Mesendoderm (in vitro differentiated cells): Measurements from ENCODE around the gene TPRG1.

Experiments
- DNase-seq: peaks from one replicate; pipeline ENCODE4 v3.0.0; 2013
- H2AK5ac ChIP-seq: 2 replicates; pipeline ENCODE4 v1.6.1; 2013; ENCODE audit warnings: low read length, inconsistent platforms
- H2BK120ac ChIP-seq: 2 replicates; pipeline ENCODE4 v1.6.1; 2013; ENCODE audit warnings: low read depth, mild to moderate bottlenecking, low read length, moderate library complexity, mixed read lengths
- H2BK15ac ChIP-seq: replicated peaks from 2 replicates; pipeline ENCODE4 v1.6.1; 2013; ENCODE audit warnings: low read depth, mild to moderate bottlenecking, moderate library complexity
- H2BK5ac ChIP-seq: 2 replicates; pipeline ENCODE4 v1.6.1; 2013; ENCODE audit warnings: low read length, inconsistent platforms
- H3K18ac ChIP-seq: 2 replicates; pipeline ENCODE4 v1.6.1; 2013; ENCODE audit warnings: mild to moderate bottlenecking, low read length, mixed read lengths
- H3K23ac ChIP-seq: one replicate; pipeline ENCODE4 v1.6.1; 2013; ENCODE audit warnings: low read length
- H3K27ac ChIP-seq: 2 replicates; pipeline ENCODE4 v1.5.1; 2013; ENCODE audit warnings: low read depth, mild to moderate bottlenecking, inconsistent platforms, low read length, moderate library complexity
- H3K27me3 ChIP-seq: 2 replicates; pipeline ENCODE4 v1.6.1; 2013; ENCODE audit warnings: low read length, control low read depth, mild to moderate bottlenecking, inconsistent platforms; ENCODE audit not compliant: insufficient read depth, poor library complexity
- H3K36me3 ChIP-seq: 2 replicates; pipeline ENCODE4 v1.6.1; 2013; ENCODE audit warnings: low read length, inconsistent platforms; ENCODE audit not compliant: control insufficient read depth, insufficient read depth
- H3K4ac ChIP-seq: one replicate; pipeline ENCODE4 v1.6.1; 2013; ENCODE audit warnings: low read depth, mild to moderate bottlenecking, low read length, moderate library complexity
- H3K4me1 ChIP-seq: 2 replicates; pipeline ENCODE4 v1.6.1; 2013; ENCODE audit warnings: low read depth, low read length, inconsistent platforms; ENCODE audit not compliant: control insufficient read depth
- H3K4me2 ChIP-seq: 2 replicates; pipeline ENCODE4 v1.6.1; 2013; ENCODE audit warnings: low read length
- H3K4me3 ChIP-seq: 2 replicates; pipeline ENCODE4 v1.5.1; 2013; ENCODE audit warnings: mild to moderate bottlenecking, low read length
- H3K56ac ChIP-seq: one replicate; pipeline ENCODE4 v1.6.1; 2013; ENCODE audit warnings: low read length
- H3K79me1 ChIP-seq: 2 replicates; pipeline ENCODE4 v1.6.1; 2013; ENCODE audit warnings: low read length, inconsistent platforms
- H3K79me2 ChIP-seq: 2 replicates; pipeline ENCODE4 v1.6.1; 2013; ENCODE audit warnings: mild to moderate bottlenecking, low read length; ENCODE audit not compliant: control insufficient read depth, insufficient read depth
- H3K9ac ChIP-seq: 2 replicates; pipeline ENCODE4 v1.6.1; 2013; ENCODE audit warnings: low read length, inconsistent platforms
- H4K5ac ChIP-seq: one replicate; pipeline ENCODE4 v1.6.1; 2013; ENCODE audit warnings: low read length
- H4K8ac ChIP-seq: one replicate; pipeline ENCODE4 v1.6.1; 2013; ENCODE audit warnings: low read depth, mild to moderate bottlenecking, control low read depth, low read length, moderate library complexity
- WGBS: extraction: QIAGEN DNeasy Blood & Tissue Kit; methylation state at CpG from one replicate; pipeline ENCODE4 v1.1.7; 2013; ENCODE audit warnings: low lambda C conversion rate, missing lambda C conversion rate; ENCODE audit not compliant: insufficient coverage; ENCODE audit errors: extremely low coverage; 5-methylcytosine and 5-hydroxymethylcytosine counted together

Gene TPRG1

GRCh38 chr3:189184566-189184965 is 12.8 kb downstream of the TPRG1 start:
- Histone ChIP-seq H2BK15ac (no peak overlapping the region), H3K27ac (no peak overlapping the region), H2BK5ac (no peak overlapping the region), H3K23ac (no peak overlapping the region), H3K4me2 (no peak overlapping the region), H3K27me3 (no peaks in the 10 kb centered on the region), H3K79me1 (no peaks in the 10 kb centered on the region), H3K9ac (no peak overlapping the region), H3K56ac (no peak overlapping the region), H2BK120ac (no peak overlapping the region), H3K79me2 (no peaks in the 10 kb centered on the region), H3K4me1 (no peaks in the 10 kb centered on the region), H2AK5ac (no peak overlapping the region), H3K18ac (no peak overlapping the region), H4K8ac (no peak overlapping the region), H3K36me3 (no peaks in the 10 kb centered on the region), H3K4me3 (no peak overlapping the region), H4K5ac (no peak overlapping the region), H3K4ac (no peak overlapping the region)
- no CpG with 5 or more reads among the region's 7 CpGs for WGBS
- no peak for DNase-seq

GRCh38 chr3:189186101-189186500 is 14.3 kb downstream of the TPRG1 start:
- H2BK5ac ChIP-seq = no peak overlapping the region
- no peaks in the 10 kb centered on the region for H3K27me3 ChIP-seq
- H3K9ac ChIP-seq = no peak overlapping the region
- no peak overlapping the region for H3K56ac ChIP-seq
- no peaks in the 10 kb centered on the region for H3K4me1 ChIP-seq
- H3K36me3 ChIP-seq = no peaks in the 10 kb centered on the region
- H4K8ac ChIP-seq = no peak overlapping the region
- no peak overlapping the region for H4K5ac ChIP-seq
- H3K4ac ChIP-seq = no peak overlapping the region
- H3K79me1 ChIP-seq = no peaks in the 10 kb centered on the region
- no peak overlapping the region for H2AK5ac ChIP-seq
- no CpG with 5 or more reads among the region's 4 CpGs for WGBS
- no peaks in the 10 kb centered on the region for H3K79me2 ChIP-seq
- H3K23ac ChIP-seq = no peak overlapping the region
- H3K18ac ChIP-seq = no peak overlapping the region
- H2BK15ac ChIP-seq = no peak overlapping the region
- DNase-seq = no peak
- H3K4me2 ChIP-seq = no peak overlapping the region
- H3K27ac ChIP-seq = no peak overlapping the region
- H2BK120ac ChIP-seq = no peak overlapping the region
- H3K4me3 ChIP-seq = no peak overlapping the region

GRCh38 chr3:189188466-189188865 is 16.7 kb downstream of the TPRG1 start:
- Histone ChIP-seq H3K27me3 (no peaks in the 10 kb centered on the region), H3K79me2 (no peaks in the 10 kb centered on the region), H3K27ac (no peak overlapping the region), H2BK5ac (no peak overlapping the region), H3K56ac (no peak overlapping the region), H3K79me1 (no peaks in the 10 kb centered on the region), H2BK15ac (no peak overlapping the region), H3K4me3 (no peak overlapping the region), H3K9ac (no peak overlapping the region), H3K23ac (no peak overlapping the region), H2BK120ac (no peak overlapping the region), H3K4ac (no peak overlapping the region), H3K18ac (no peak overlapping the region), H4K5ac (no peak overlapping the region), H3K4me2 (no peak overlapping the region), H2AK5ac (no peak overlapping the region), H3K4me1 (no peaks in the 10 kb centered on the region), H3K36me3 (no peaks in the 10 kb centered on the region), H4K8ac (no peak overlapping the region)
- DNase-seq = no peak

- no peaks in the 10 kb centered on the region for H3K79me1 ChIP-seq
- no peak overlapping the region for H2AK5ac ChIP-seq
- no peak overlapping the region for H2BK120ac ChIP-seq
- no peak overlapping the region for H3K18ac ChIP-seq
- H3K36me3 ChIP-seq = no peaks in the 10 kb centered on the region
- no peak overlapping the region for H3K4me3 ChIP-seq
- H3K56ac ChIP-seq = no peak overlapping the region
- no peak overlapping the region for H2BK15ac ChIP-seq
- no peak overlapping the region for H4K5ac ChIP-seq
- H3K27ac ChIP-seq = no peak overlapping the region
- H3K4me1 ChIP-seq = no peaks in the 10 kb centered on the region
- H3K79me2 ChIP-seq = no peaks in the 10 kb centered on the region
- H2BK5ac ChIP-seq = no peak overlapping the region
- no peak overlapping the region for H3K4ac ChIP-seq
- no peak overlapping the region for H3K9ac ChIP-seq
- no peak overlapping the region for H4K8ac ChIP-seq
- no peak overlapping the region for H3K23ac ChIP-seq
- no peaks in the 10 kb centered on the region for H3K27me3 ChIP-seq
- H3K4me2 ChIP-seq = no peak overlapping the region
- DNase-seq = no peak
Measured at GRCh38 chr3:189192725-189193124, 21.0 kb downstream of the TPRG1 start.

- H3K4me3 ChIP-seq = no peak overlapping the region
- no peak overlapping the region for H3K18ac ChIP-seq
- no peak overlapping the region for H3K56ac ChIP-seq
- no peak overlapping the region for H3K27ac ChIP-seq
- H3K4ac ChIP-seq = no peak overlapping the region
- H3K79me2 ChIP-seq = no peaks in the 10 kb centered on the region
- H4K8ac ChIP-seq = no peak overlapping the region
- H2BK15ac ChIP-seq = no peak overlapping the region
- no peak overlapping the region for H2BK5ac ChIP-seq
- peak; percentile 22 for DNase-seq
- H4K5ac ChIP-seq = no peak overlapping the region
- no peak overlapping the region for H3K23ac ChIP-seq
- no peak overlapping the region for H3K4me2 ChIP-seq
- no peak overlapping the region for H2AK5ac ChIP-seq
- no peaks in the 10 kb centered on the region for H3K4me1 ChIP-seq
- no CpG with 5 or more reads among the region's 5 CpGs for WGBS
- no peaks in the 10 kb centered on the region for H3K79me1 ChIP-seq
- no peaks in the 10 kb centered on the region for H3K36me3 ChIP-seq
- H3K9ac ChIP-seq = no peak overlapping the region
- H2BK120ac ChIP-seq = no peak overlapping the region
- no peaks in the 10 kb centered on the region for H3K27me3 ChIP-seq
Measured at GRCh38 chr3:189195302-189195701, 23.5 kb downstream of the TPRG1 start.

- Histone ChIP-seq H3K18ac (no peak overlapping the region), H2BK15ac (no peak overlapping the region), H3K4me2 (no peak overlapping the region), H4K8ac (no peak overlapping the region), H3K56ac (no peak overlapping the region), H3K9ac (no peak overlapping the region), H3K4ac (no peak overlapping the region), H3K79me2 (no peaks in the 10 kb centered on the region), H2BK120ac (no peak overlapping the region), H3K4me3 (no peak overlapping the region), H3K4me1 (no peaks in the 10 kb centered on the region), H2BK5ac (no peak overlapping the region), H3K27ac (no peak overlapping the region), H3K79me1 (no peaks in the 10 kb centered on the region), H3K23ac (no peak overlapping the region), H3K36me3 (no peaks in the 10 kb centered on the region), H2AK5ac (no peak overlapping the region), H3K27me3 (no peaks in the 10 kb centered on the region), H4K5ac (no peak overlapping the region)
- 100% methylated on average over 1 of the region's 6 CpGs for WGBS
- no peak for DNase-seq
Measured at GRCh38 chr3:189202106-189202505, 30.3 kb downstream of the TPRG1 start.
